Lower leg skin (tissue), 4 donors: ENCODE results near the gene WDR38. TPM values are rescaled to one million over a fixed set of nuclear protein-coding genes. Genes with fewer than 3 reads are reported as not detected.

ENCODE experiments used
- DNase-seq, 2 donors: peaks; one replicate each; pipeline ENCODE4 v3.0.0-alpha.2; 2019; ENCODE audit warnings: low spot score in 2 of 2
- H3K4me3 ChIP-seq: fragments of 200-600 bp; sonication (generic); 2 replicates; pipeline ENCODE4 v1.5.1; 2017; ENCODE audit warnings: mild to moderate bottlenecking, low read depth; ENCODE audit not compliant: poor library complexity, severe bottlenecking
- CTCF ChIP-seq, 3 donors: fragments of 450-650 bp; IDR thresholded peaks; one replicate each; pipeline ENCODE4 v1.5.1; 2016; ENCODE audit warnings: antibody characterized with exemption in 3 of 3, mild to moderate bottlenecking in 3 of 3, moderate library complexity in 2 of 3
- POLR2A ChIP-seq, 2 donors: fragments of 450-650 bp; IDR thresholded peaks; one replicate each; pipeline ENCODE4 v1.6.1; 2016 to 2017; ENCODE audit warnings: antibody characterized with exemption in 2 of 2, mild to moderate bottlenecking in 1 of 2, moderate library complexity in 1 of 2
- WGBS, 2 donors: methylation state at CpG; one replicate each; pipeline ENCODE4 v1.1.5; 2018; 5-methylcytosine and 5-hydroxymethylcytosine counted together
- intact Hi-C: fragments of 100-400 bp; cut with DNase I; formaldehyde crosslinking; loops from one replicate; pipeline ENCODE4 v1.15.0; 2023; ENCODE audit warnings: low total_unique reads
- total RNA-seq, 4 donors: library from RNA; depleted of rRNA; stranded (reverse); fragments of >200 nt; gene quantifications; one replicate each; pipeline ENCODE4 v1.1.0, GENCODE V29; 2016

The WDR38 gene
- total RNA-seq = not detected

GRCh38 chr9:124852829-124853531 lies at the start of gene WDR38:
Gene WDR38, plus strand, starts transcription at chr9:124853460. Its CDS starts 72 bp downstream, at chr9:124853532.
- TF ChIP-seq CTCF (IDR thresholded peaks at IDR 0.05) = peak in 1 of 3 donors; percentile 90
- TF ChIP-seq POLR2A (IDR thresholded peaks at IDR 0.05) = no peak
- peak in 1 of 2 donors; percentile 94 for DNase-seq
- no peak within 1 kb of the TSS for H3K4me3 ChIP-seq
- 3 to 4% methylated on average over 30 to 33 of the region's 51 CpGs for WGBS, 2 donors
- intact Hi-C loops = loop anchor here (2.0 kb wide), 1 partner anchor 80 kb away; no protein-coding TSS in a partner anchor

GRCh38 chr9:124803911-124804310 lies 49.3 kb upstream of the WDR38 start:
- no peak for DNase-seq
- TF ChIP-seq CTCF (IDR thresholded peaks at IDR 0.05) (no peak), POLR2A (IDR thresholded peaks at IDR 0.05) (no peak)
- 98 to 99% methylated on average over 6 to 8 of the region's 8 CpGs for WGBS, 2 donors
- intact Hi-C loops = no loop called here
- no peak overlapping the region for H3K4me3 ChIP-seq

GRCh38 chr9:124805186-124805585 lies 48.1 kb upstream of the WDR38 start:
- H3K4me3 ChIP-seq = no peak overlapping the region
- intact Hi-C loops = no loop called here
- no peak for DNase-seq
- TF ChIP-seq POLR2A (IDR thresholded peaks at IDR 0.05) (no peak), CTCF (IDR thresholded peaks at IDR 0.05) (no peak)
- 59 to 62% methylated on average over 4 of the region's 4 CpGs for WGBS, 2 donors

DNA sequence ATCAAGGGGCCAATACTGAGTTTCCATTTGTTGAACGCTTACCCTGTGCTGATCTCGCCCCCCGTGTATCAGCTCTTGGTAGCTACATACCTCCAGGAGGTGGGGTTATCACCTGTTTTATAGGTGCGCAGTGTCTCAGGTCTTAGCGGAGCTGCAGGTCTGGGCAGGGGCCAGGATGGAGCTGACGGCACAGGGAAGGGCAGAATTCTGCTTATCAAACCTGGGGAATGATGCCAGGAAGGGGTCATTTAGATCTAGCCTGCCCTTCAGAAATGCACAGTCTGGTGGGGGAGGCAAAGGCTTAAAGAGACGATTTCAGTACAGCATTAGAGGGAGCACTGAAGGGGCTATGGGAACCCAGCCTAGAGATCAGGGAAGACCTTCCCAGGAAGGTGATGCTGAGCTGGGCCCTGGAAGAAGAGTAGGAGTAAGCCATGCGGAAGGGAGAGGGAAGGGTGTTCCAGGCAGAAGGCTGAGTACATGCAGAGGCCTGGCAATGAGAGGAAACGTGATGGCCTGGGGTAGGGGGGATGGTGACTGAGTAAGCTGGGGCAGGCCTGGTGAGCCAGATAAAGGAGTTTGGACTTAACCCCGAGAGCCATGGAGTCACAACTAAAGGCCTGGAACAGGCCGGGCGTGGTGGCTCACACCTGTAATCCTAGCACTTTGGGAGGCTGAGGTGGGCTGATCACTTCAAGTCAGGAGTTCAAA lies 44.9 kb upstream of the WDR38 start:
- intact Hi-C loops = no loop called here
- no peak overlapping the region for H3K4me3 ChIP-seq
- no peak for DNase-seq
- 70 to 74% methylated on average over 12 of the region's 12 CpGs for WGBS, 2 donors
- TF ChIP-seq POLR2A (IDR thresholded peaks at IDR 0.05) (no peak), CTCF (IDR thresholded peaks at IDR 0.05) (no peak)

- intact Hi-C loops = no loop called here
- DNase-seq = no peak
- TF ChIP-seq CTCF (IDR thresholded peaks at IDR 0.05) (no peak), POLR2A (IDR thresholded peaks at IDR 0.05) (no peak)
- H3K4me3 ChIP-seq = no peak overlapping the region
- WGBS, 2 donors = 87 to 90% methylated on average over 6 of the region's 6 CpGs
These were observed 44.0 kb upstream of the WDR38 start for GRCh38 chr9:124809211-124809610.
